CD8-positive, alpha-beta memory T cell (primary cell): Measurements from ENCODE around the gene TMEM221. TPM values are rescaled to one million over a fixed set of nuclear protein-coding genes. Genes with fewer than 3 reads are reported as not detected.
A peak's percentile ranks its signal among the peaks of the same experiment; 100 is the strongest.

Experiments used
- CTCF ChIA-PET: fragments of 350-600 bp; sonication (Branson Sonifier 250); formaldehyde crosslinking; loops from one replicate; lab custom pipeline; 2021; ENCODE audit warnings: antibody characterized with exemption; lab: Charles Lee
- POLR2A ChIA-PET: fragments of 350-600 bp; sonication (Branson Sonifier 250); formaldehyde crosslinking; loops from one replicate; lab custom pipeline; 2021; ENCODE audit warnings: antibody characterized with exemption; lab: Charles Lee
- DNase-seq, 5 donors: peaks; one replicate each; pipeline versions ENCODE4 v3.0.0 to v3.0.0-alpha.2; 2020 to 2022; ENCODE audit warnings: mixed read lengths in 1 of 5
- H3K27ac ChIP-seq: one replicate; pipeline ENCODE4 v1.7.0; 2013; ENCODE audit warnings: low read depth, mild to moderate bottlenecking, low read length, moderate library complexity
- H3K27me3 ChIP-seq: 2 replicates; pipeline ENCODE4 v1.7.0; 2013; ENCODE audit warnings: low read length, mild to moderate bottlenecking; ENCODE audit not compliant: insufficient read depth, poor library complexity, severe bottlenecking
- H3K36me3 ChIP-seq: 2 replicates; pipeline ENCODE4 v1.7.0; 2013; ENCODE audit warnings: mild to moderate bottlenecking, low read length, moderate library complexity; ENCODE audit not compliant: insufficient read depth
- H3K4me1 ChIP-seq: 2 replicates; pipeline ENCODE4 v1.7.0; 2013; ENCODE audit warnings: mild to moderate bottlenecking, low read length, moderate library complexity; ENCODE audit not compliant: insufficient read depth
- H3K4me3 ChIP-seq: 2 replicates; pipeline ENCODE4 v1.7.0; 2013; ENCODE audit warnings: mild to moderate bottlenecking, low read length
- H3K9me3 ChIP-seq: 2 replicates; pipeline ENCODE4 v1.7.0; 2013; ENCODE audit warnings: mild to moderate bottlenecking, low read length
- H3K27ac Mint-ChIP-seq, 8 donors: one replicate each; pipeline ENCODE4 v1.8.0; 2020 to 2021; ENCODE audit warnings: mixed read lengths in 8 of 8, mild to moderate bottlenecking in 6 of 8, inconsistent platforms in 3 of 8, moderate library complexity in 3 of 8
- H3K27me3 Mint-ChIP-seq, 2 donors: one replicate each; pipeline ENCODE4 v1.8.0; 2020 to 2021; ENCODE audit warnings: mixed read lengths in 2 of 2, mild to moderate bottlenecking in 1 of 2, moderate library complexity in 1 of 2
- H3K36me3 Mint-ChIP-seq, 3 donors: one replicate each; pipeline ENCODE4 v1.8.0; 2020 to 2021; ENCODE audit warnings: mixed read lengths in 3 of 3, inconsistent platforms in 1 of 3, mild to moderate bottlenecking in 1 of 3
- H3K4me1 Mint-ChIP-seq, 3 donors: one replicate each; pipeline ENCODE4 v1.8.0; 2020 to 2021; ENCODE audit warnings: mixed read lengths in 3 of 3, inconsistent platforms in 1 of 3, mild to moderate bottlenecking in 1 of 3
- H3K4me3 Mint-ChIP-seq, 7 donors: one replicate each; pipeline ENCODE4 v1.8.0; 2020 to 2021; ENCODE audit warnings: mixed read lengths in 7 of 7, mild to moderate bottlenecking in 6 of 7, moderate library complexity in 4 of 7, inconsistent platforms in 2 of 7
- H3K9me3 Mint-ChIP-seq, 5 donors: one replicate each; pipeline ENCODE4 v1.8.0; 2020 to 2022; ENCODE audit warnings: mixed read lengths in 5 of 5, mild to moderate bottlenecking in 3 of 5, moderate library complexity in 2 of 5, inconsistent platforms in 1 of 5
- polyA plus RNA-seq: library from polyadenylated mRNA; unstranded; fragments of 300-500 nt; fragmentation: Illumina TruSeq; gene quantifications from one replicate; pipeline ENCODE4 v1.2.3, GENCODE V29; 2021
- total RNA-seq, 2 experiments: library from RNA; stranded (reverse); gene quantifications; one replicate each; pipeline ENCODE4 v1.2.3, GENCODE V29; 2021

The TMEM221 gene
- total and polyA plus RNA-seq, 3 experiments from 2014 or later, result not detected

- ChIA-PET POLR2A (no interaction called here), CTCF (interaction anchor here (0.8 kb wide), 1 partner anchor 12 kb away, joined by 4 read pairs; no protein-coding TSS in a partner anchor)
- DNase-seq, result no peak
- H3K27ac ChIP-seq, result no peak overlapping the region
- H3K9me3 ChIP-seq, result no peaks in the 10 kb centered on the region
- no peak overlapping the region for H3K4me3 ChIP-seq
- H3K36me3 Mint-ChIP-seq, result no peaks in the 10 kb centered on the region
- no peaks in the 10 kb centered on the region for H3K9me3 Mint-ChIP-seq
- H3K4me3 Mint-ChIP-seq, result peak overlapping the region in 2 of 7 donors; percentile 1 to 41
- H3K27ac Mint-ChIP-seq, result peak overlapping the region in 1 of 8 donors; percentile 47
- H3K4me1 Mint-ChIP-seq, result peaks cover 11 to 15% (median 14%) of the 10 kb centered on the region in 3 donors
- H3K4me1 ChIP-seq, result peaks cover 5% of the 10 kb centered on the region
- H3K27me3 ChIP-seq, result peaks cover 9% of the 10 kb centered on the region
- no peaks in the 10 kb centered on the region for H3K36me3 ChIP-seq
- H3K27me3 Mint-ChIP-seq, result peaks cover 34 to 41% of the 10 kb centered on the region in 2 donors
These were observed 2.0 kb upstream of the TMEM221 start for GRCh38 chr19:17450264-17451075.

GRCh38 chr19:17447704-17448130 is 751 bp downstream of the TMEM221 start:
- Histone ChIP-seq H3K36me3 (no peaks in the 10 kb centered on the region), H3K27me3 (peaks cover 6% of the 10 kb centered on the region), H3K27ac (no peak overlapping the region), H3K4me3 (no peak overlapping the region), H3K4me1 (peaks cover 5% of the 10 kb centered on the region), H3K9me3 (no peaks in the 10 kb centered on the region)
- Mint-ChIP-seq H3K27me3 (peaks cover 19 to 26% of the 10 kb centered on the region in 2 donors), H3K4me1 (peaks cover 6 to 10% (median 7%) of the 10 kb centered on the region in 3 donors), H3K36me3 (no peaks in the 10 kb centered on the region), H3K9me3 (no peaks in the 10 kb centered on the region), H3K4me3 (peak overlapping the region in 6 of 7 donors; percentile 26 to 77 (median 44)), H3K27ac (no peak overlapping the region)
- no peak for DNase-seq
- CTCF ChIA-PET, result interaction anchor here (1.5 kb wide), 1 partner anchor 10 kb away, joined by 5 read pairs; no protein-coding TSS in a partner anchor
- POLR2A ChIA-PET, result no interaction called here

- Mint-ChIP-seq H3K27me3 (peaks cover 14 to 19% of the 10 kb centered on the region in 2 donors), H3K36me3 (no peaks in the 10 kb centered on the region), H3K27ac (no peak overlapping the region), H3K9me3 (no peaks in the 10 kb centered on the region), H3K4me3 (no peak overlapping the region), H3K4me1 (peaks cover 6 to 10% (median 7%) of the 10 kb centered on the region in 3 donors)
- H3K36me3 ChIP-seq, result no peaks in the 10 kb centered on the region
- no peaks in the 10 kb centered on the region for H3K9me3 ChIP-seq
- H3K4me3 ChIP-seq, result no peak overlapping the region
- H3K27me3 ChIP-seq, result peaks cover 6% of the 10 kb centered on the region
- H3K27ac ChIP-seq, result no peak overlapping the region
- ChIA-PET POLR2A (no interaction called here), CTCF (no interaction called here)
- peaks cover 5% of the 10 kb centered on the region for H3K4me1 ChIP-seq
- DNase-seq, result no peak
These were observed 2.8 kb downstream of the TMEM221 start for GRCh38 chr19:17445526-17446165.

GRCh38 chr19:17441241-17442021 is 7.0 kb downstream of the TMEM221 start:
- H3K4me1 Mint-ChIP-seq, result no peaks in the 10 kb centered on the region
- peak in 1 of 5 donors; percentile 35 for DNase-seq
- H3K9me3 Mint-ChIP-seq, result no peaks in the 10 kb centered on the region
- H3K27me3 Mint-ChIP-seq, result peaks cover 0 to 5% of the 10 kb centered on the region in 2 donors
- no peaks in the 10 kb centered on the region for H3K36me3 ChIP-seq
- no peaks in the 10 kb centered on the region for H3K4me1 ChIP-seq
- no peaks in the 10 kb centered on the region for H3K9me3 ChIP-seq
- no peak overlapping the region for H3K4me3 ChIP-seq
- POLR2A ChIA-PET, result no interaction called here
- H3K27me3 ChIP-seq, result no peaks in the 10 kb centered on the region
- H3K36me3 Mint-ChIP-seq, result no peaks in the 10 kb centered on the region
- H3K27ac Mint-ChIP-seq, result no peak overlapping the region
- CTCF ChIA-PET, result interaction anchor here (0.9 to 1.4 kb wide), 2 partner anchors 132 to 135 kb away, joined by 3 to 5 read pairs; no protein-coding TSS in a partner anchor
- H3K27ac ChIP-seq, result no peak overlapping the region
- H3K4me3 Mint-ChIP-seq, result no peak overlapping the region

- Histone ChIP-seq H3K4me1 (no peaks in the 10 kb centered on the region), H3K36me3 (no peaks in the 10 kb centered on the region), H3K9me3 (no peaks in the 10 kb centered on the region), H3K4me3 (no peak overlapping the region), H3K27me3 (no peaks in the 10 kb centered on the region), H3K27ac (no peak overlapping the region)
- Mint-ChIP-seq H3K36me3 (no peaks in the 10 kb centered on the region), H3K4me1 (no peaks in the 10 kb centered on the region), H3K27ac (no peak overlapping the region), H3K4me3 (no peak overlapping the region), H3K27me3 (peaks cover 0 to 5% of the 10 kb centered on the region in 2 donors), H3K9me3 (no peaks in the 10 kb centered on the region)
- ChIA-PET CTCF (interaction anchor here (1.1 to 1.7 kb wide), 2 partner anchors 11 to 17 kb away, joined by 3 to 5 read pairs; partner anchors contain the start of genes MVB12A and TMEM221), POLR2A (no interaction called here)
- DNase-seq, result no peak
These were observed 11.6 kb downstream of the TMEM221 start for GRCh38 chr19:17436874-17437267.

- Histone ChIP-seq H3K4me1 (no peaks in the 10 kb centered on the region), H3K27ac (no peak overlapping the region), H3K4me3 (no peak overlapping the region), H3K9me3 (no peaks in the 10 kb centered on the region), H3K27me3 (no peaks in the 10 kb centered on the region), H3K36me3 (no peaks in the 10 kb centered on the region)
- no peak overlapping the region for H3K27ac Mint-ChIP-seq
- H3K4me1 Mint-ChIP-seq, result no peaks in the 10 kb centered on the region
- H3K36me3 Mint-ChIP-seq, result no peaks in the 10 kb centered on the region
- no peaks in the 10 kb centered on the region for H3K9me3 Mint-ChIP-seq
- no peak overlapping the region for H3K4me3 Mint-ChIP-seq
- DNase-seq, result no peak
- POLR2A ChIA-PET, result no interaction called here
- peaks cover 0 to 2% of the 10 kb centered on the region in 2 donors for H3K27me3 Mint-ChIP-seq
- CTCF ChIA-PET, result interaction anchor here (1.7 kb wide), 1 partner anchor 12 kb away, joined by 5 read pairs; the partner anchor contains the start of gene TMEM221
These were observed 12.2 kb downstream of the TMEM221 start for GRCh38 chr19:17436094-17436873.

- DNase-seq, result no peak
- H3K36me3 ChIP-seq, result no peaks in the 10 kb centered on the region
- Mint-ChIP-seq H3K9me3 (no peaks in the 10 kb centered on the region), H3K4me1 (no peaks in the 10 kb centered on the region), H3K36me3 (no peaks in the 10 kb centered on the region), H3K4me3 (no peak overlapping the region), H3K27me3 (peaks cover 0 to 2% of the 10 kb centered on the region in 2 donors), H3K27ac (no peak overlapping the region)
- H3K27ac ChIP-seq, result no peak overlapping the region
- ChIA-PET CTCF (no interaction called here), POLR2A (no interaction called here)
- H3K4me3 ChIP-seq, result no peak overlapping the region
- H3K9me3 ChIP-seq, result no peaks in the 10 kb centered on the region
- no peaks in the 10 kb centered on the region for H3K27me3 ChIP-seq
- H3K4me1 ChIP-seq, result no peaks in the 10 kb centered on the region
These were observed 13.2 kb downstream of the TMEM221 start for GRCh38 chr19:17435218-17435617.
